Adrenal gland (tissue), 5 donors: ENCODE data around the gene PIGBOS1.

Source experiments
- CTCF ChIP-seq, 6 experiments: fragments of 450-650 bp in 4 of 6; fragments of 200-600 bp in 2 of 6; sonication (generic) in 1 of 6; IDR thresholded peaks; 1 replicate in 5 of 6; 2 replicates in 1 of 6; pipeline versions ENCODE4 v1.5.1 to v1.8.0; 2016 to 2021; ENCODE audit warnings: antibody characterized with exemption in 6 of 6, mild to moderate bottlenecking in 2 of 6, moderate library complexity in 1 of 6
- POLR2A ChIP-seq, 2 donors: fragments of 450-650 bp; IDR thresholded peaks; one replicate each; pipeline ENCODE4 v1.6.1; 2017; ENCODE audit warnings: antibody characterized with exemption in 2 of 2, mild to moderate bottlenecking in 2 of 2, moderate library complexity in 1 of 2
- donor health status: DM: no; HTN: no; CAD: no.

- TF ChIP-seq CTCF (IDR thresholded peaks at IDR 0.05) = no peak
- TF ChIP-seq POLR2A (IDR thresholded peaks at IDR 0.05) = no peak
Measured at GRCh38 chr15:55334371-55334770, 15.4 kb upstream of the PIGBOS1 start.
